Femur (tissue), 1 donor: Measurements from ENCODE around the gene TSPO.
"Not testable (repeated sequence)": the region's sequence is repeated elsewhere in the genome, so short reads cannot be mapped to it uniquely, and the experiment has no call there.

Experiments used
- DNase-seq: peaks from one replicate; pipeline ENCODE4 v3.0.0-alpha.2; 2017

The TSPO gene

DNA sequence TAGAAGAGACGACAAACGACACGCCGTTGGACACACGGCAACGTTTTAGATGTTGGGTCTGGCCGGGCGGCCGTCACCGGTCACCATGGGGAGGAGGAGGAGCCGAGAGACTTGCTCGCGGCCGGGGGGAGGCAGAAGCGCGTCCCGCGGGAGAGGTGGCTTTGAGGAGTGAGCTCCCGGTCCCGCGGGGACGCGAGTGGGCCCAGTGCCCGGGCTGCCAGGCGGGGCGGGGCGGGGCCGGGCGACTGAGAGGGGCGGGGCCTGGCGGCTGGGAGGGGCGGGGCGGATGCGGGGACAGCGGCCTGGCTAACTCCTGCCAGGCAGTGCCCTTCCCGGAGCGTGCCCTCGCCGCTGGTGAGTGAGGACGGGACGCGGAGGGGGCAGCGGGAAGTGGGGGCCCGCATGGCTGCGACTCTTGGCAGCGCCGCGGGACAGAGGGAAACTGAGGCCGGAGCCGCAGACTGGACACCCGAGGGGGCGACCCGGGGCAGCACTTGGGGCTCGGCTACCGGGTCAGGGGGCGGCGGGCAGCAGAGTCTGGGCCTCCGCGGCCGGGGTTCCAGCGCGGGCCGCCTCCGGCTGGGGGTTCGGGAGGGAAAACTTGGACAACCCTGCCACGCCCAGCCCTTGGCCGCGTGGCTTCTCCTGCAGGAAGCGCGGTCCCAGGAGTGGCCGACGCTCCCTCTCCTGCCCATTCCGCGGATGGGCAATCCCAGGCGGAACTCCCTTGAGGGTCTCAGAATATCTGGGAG is at the start of gene TSPO:
TSS of gene TSPO (plus strand) at position 309 of the 752 bp plus-strand sequence. CDS start 7,680 bp downstream, outside the sequence.
- DNase-seq, result peak; percentile 87

GRCh38 chr22:43104056-43104625 is 47.2 kb upstream of the TSPO start:
- not testable (repeated sequence) for DNase-seq

DNA sequence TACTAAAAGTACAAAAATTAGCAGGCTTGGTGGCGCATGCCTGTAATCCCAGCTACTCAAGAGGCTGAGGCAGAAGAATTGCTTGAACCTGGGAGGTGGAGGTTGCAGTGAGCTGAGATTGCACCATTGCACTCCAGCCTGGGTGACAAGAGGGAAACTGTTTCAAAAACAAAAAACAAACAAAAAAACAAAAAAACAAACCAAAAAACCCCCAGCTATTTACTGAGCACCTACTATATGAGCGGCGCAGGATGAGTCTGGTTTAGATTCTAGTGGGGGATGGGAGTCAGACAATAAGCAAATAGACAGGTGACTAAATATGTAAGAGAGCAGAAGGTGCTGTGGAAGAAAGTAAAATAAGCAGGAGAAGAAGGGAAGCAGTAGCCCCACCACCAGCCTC is 46.4 kb upstream of the TSPO start:
- not testable (repeated sequence) for DNase-seq

GRCh38 chr22:43106302-43106701 is 45.1 kb upstream of the TSPO start:
- DNase-seq, result no peak

- no peak for DNase-seq
These were observed 41.8 kb upstream of the TSPO start for GRCh38 chr22:43109511-43109910.

GRCh38 chr22:43109921-43110443 is 41.4 kb upstream of the TSPO start:
- DNase-seq, result no peak

- DNase-seq, result peak; percentile 53
These were observed 40.9 kb upstream of the TSPO start, which contains the start of gene BIK for GRCh38 chr22:43110444-43110926. Gene BIK, plus strand, starts transcription at chr22:43110750. Its CDS starts 13,273 bp downstream, at chr22:43124023.

- DNase-seq, result no peak
These were observed 40.3 kb upstream of the TSPO start for GRCh38 chr22:43110927-43111623.

DNA sequence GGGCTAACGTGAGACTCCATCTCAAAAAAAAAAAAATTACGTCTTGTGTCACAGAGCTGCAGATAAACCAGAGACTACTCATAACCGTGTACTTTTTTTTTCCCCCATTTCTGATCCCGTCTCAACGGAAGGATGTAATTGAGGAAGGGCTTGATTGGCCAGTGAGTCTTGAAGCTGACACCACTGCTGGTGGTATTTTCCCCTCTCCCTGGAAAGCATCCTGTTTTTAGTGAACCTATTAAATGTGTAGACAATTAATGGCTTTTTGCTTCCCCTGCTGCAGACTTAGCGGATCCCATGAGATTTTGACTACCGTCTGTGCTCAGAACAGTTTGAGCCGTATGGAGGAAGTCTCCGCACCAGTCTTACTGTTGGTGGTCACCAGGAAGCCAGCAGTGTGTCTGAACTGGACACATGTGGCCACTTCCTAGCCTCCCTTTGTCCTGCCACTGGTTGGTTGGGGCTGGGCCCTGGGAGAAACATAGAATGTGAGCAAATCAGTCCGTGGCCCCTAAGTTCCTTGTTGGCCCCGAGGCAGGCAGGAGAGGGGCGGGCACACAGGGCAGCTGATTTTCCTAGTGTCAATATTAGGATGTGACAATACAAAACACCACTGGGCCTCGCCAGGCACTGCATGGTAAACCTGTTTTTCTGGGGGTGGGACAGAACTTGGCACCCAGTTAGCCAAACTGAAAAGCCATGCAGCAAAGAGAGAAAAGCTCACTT is 37.7 kb upstream of the TSPO start:
- DNase-seq, result no peak

DNA sequence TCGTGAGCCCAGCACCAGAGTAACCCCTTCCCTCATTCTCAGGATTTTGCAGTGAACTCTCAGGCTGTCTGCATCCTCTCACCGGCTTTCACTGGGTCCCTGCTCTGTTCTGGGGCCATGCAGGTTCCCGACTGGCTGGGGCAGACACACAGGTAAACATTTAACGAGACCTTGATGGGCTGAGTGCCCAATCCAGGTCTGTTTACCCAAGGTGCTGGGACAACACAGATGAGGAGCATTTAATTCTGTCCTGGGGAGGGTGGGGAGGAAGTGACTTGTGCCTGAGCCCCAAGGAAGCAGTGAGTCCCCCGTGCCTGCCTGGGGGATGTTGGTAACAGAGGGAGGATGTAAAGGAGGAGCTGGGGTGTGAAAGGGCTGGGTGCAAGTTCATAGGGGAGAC is 36.4 kb upstream of the TSPO start:
- no peak for DNase-seq

GRCh38 chr22:43116932-43117331 is 34.4 kb upstream of the TSPO start:
- no peak for DNase-seq

GRCh38 chr22:43118024-43118849 is 33.1 kb upstream of the TSPO start:
- DNase-seq, result no peak

DNA sequence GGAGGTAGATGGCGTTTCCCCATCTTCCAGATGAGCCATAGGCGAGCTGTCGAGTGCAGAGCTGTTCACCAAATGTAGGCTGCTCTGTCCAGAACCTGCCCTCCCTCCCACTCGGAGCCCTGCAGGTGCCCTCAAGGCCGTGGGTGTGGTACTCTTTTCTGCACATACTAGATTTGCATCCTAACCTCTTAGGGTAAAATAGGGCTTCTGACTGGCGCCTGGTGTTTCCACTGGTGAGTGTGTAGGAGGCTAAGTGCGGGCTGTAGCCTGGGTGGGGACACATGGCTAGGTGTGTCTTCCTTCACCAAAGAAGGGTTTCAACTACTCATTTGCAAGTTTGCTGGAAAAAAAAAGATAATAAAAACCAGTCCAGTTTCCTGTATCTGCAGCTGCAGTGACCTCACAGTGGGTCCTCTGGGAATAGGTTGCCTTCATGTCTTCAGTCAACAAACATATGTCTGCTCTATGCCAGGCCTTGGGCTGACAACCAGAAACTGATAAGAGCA is 32.4 kb upstream of the TSPO start:
- DNase-seq, result no peak

DNA sequence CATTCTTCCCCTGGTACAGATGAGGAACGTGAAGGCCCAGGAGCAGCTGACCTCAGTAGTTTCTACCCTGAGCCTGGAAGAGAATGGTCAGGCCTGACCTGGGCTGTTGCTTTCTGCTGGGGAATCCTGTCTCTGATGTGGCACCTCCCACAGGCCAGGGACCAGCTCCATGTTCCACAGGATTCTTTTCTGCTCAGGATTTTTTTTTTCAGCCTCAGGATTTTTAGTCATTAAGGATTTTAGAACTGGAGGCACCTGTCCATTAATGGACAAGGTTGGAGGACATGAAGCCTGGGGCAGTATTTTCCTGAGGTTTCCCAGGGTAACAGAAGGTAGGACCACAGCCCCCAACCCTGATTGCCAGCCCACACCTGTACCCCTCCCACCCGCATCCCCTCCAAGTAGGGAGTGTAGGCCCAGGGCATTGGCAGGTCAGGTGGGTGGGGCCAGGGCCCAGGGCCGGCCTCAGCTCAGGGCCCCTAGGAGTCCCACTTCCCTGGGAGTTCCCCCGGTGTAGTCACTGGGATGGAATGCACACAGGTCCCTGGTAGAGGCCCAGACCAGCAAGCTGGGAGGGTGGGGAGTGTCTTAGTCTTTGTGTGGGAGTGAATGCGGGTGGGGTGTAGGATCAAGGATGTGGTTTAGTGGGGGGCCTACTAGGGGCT is 24.7 kb upstream of the TSPO start:
- DNase-seq, result no peak

- DNase-seq, result no peak
These were observed 24.0 kb upstream of the TSPO start for GRCh38 chr22:43127166-43127908.

DNA sequence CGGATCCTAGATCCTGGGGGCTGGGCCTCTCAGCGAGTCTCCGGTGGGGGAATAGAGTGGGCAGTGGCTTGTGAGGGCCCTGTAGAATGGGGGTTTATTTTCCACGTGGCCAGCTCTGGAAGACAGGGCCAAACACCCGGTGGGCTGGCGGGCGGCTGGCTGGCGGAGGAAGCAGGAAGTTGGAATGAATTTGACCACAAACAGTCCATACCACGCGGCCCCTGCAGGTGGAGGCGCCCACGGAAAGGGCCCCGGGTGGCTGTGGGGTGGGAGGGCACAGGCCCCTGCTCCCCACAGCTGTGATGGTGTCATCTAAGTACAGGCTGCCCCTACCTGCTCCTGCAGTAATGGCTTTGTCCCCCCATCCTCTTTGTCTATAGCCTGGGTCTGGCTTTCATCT is 23.2 kb upstream of the TSPO start:
- DNase-seq, result no peak

DNA sequence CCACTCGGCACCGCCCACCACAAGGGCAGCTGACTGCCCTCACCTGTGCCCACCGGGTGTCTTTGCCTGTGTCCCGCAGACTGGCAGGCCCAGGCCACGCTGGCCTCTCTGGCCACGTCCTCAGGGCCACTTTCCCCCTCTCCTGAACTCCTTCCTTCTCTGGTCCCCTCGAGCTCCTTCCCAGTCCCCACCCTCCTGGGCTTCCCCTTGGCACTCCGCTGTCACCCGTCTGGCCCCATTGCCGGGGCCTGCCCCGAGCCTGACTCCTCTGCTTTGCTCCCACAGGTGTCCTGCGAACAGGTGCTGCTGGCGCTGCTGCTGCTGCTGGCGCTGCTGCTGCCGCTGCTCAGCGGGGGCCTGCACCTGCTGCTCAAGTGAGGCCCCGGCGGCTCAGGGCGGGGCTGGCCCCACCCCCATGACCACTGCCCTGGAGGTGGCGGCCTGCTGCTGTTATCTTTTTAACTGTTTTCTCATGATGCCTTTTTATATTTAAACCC is 22.4 kb upstream of the TSPO start:
- DNase-seq, result no peak

- no peak for DNase-seq
These were observed 21.6 kb upstream of the TSPO start for GRCh38 chr22:43129426-43130425.
